H1 (cell line): ENCODE data around the gene MRRF. TPM values are rescaled to one million over a fixed set of nuclear protein-coding genes. Genes with fewer than 3 reads are reported as not detected.

Source experiments
- CTCF ChIA-PET: fragments of 300-600 bp; sonication (Branson Sonifier 250); formaldehyde crosslinking; loops from one replicate; lab custom pipeline; 2021; ENCODE audit not compliant: partially characterized antibody; lab: Charles Lee
- POLR2A ChIA-PET: fragments of 300-600 bp; sonication (Branson Sonifier 250); formaldehyde crosslinking; loops from one replicate; lab custom pipeline; 2021; ENCODE audit warnings: inconsistent platforms; ENCODE audit not compliant: partially characterized antibody; lab: Charles Lee
- DNase-seq, 2 experiments: peaks; one replicate each; pipeline versions ENCODE4 v3.0.0 to v3.0.0-alpha.2; 2010 to 2022; ENCODE audit warnings: low spot score in 2 of 2, low read depth in 1 of 2, mixed read lengths in 1 of 2
- FAIRE-seq: peaks from 2 replicates; lab custom pipeline; 2011; peaks lifted over from hg19 to GRCh38; lab: Jason Lieb, UNC
- H2AFZ ChIP-seq: 2 replicates; pipeline ENCODE4 v1.8.1; 2012; ENCODE audit warnings: low read length, inconsistent platforms
- H2AK5ac ChIP-seq: 2 replicates; pipeline ENCODE4 v1.6.1; 2013; ENCODE audit warnings: low read depth, low read length
- H2BK120ac ChIP-seq: replicated peaks from 2 replicates; pipeline ENCODE3; 2013; ENCODE audit warnings: low read depth, low read length, inconsistent platforms
- H2BK12ac ChIP-seq: 2 replicates; pipeline ENCODE4 v1.6.1; 2013; ENCODE audit warnings: low read depth, low read length
- H2BK15ac ChIP-seq: 2 replicates; pipeline ENCODE4 v1.6.1; 2013; ENCODE audit warnings: low read length
- H2BK20ac ChIP-seq: 2 replicates; pipeline ENCODE4 v1.6.1; 2013; ENCODE audit warnings: low read length
- H2BK5ac ChIP-seq: 2 replicates; pipeline ENCODE4 v1.6.1; 2013; ENCODE audit warnings: low read depth, low read length
- H3K14ac ChIP-seq: 2 replicates; pipeline ENCODE4 v1.6.1; 2013; ENCODE audit warnings: inconsistent platforms; ENCODE audit not compliant: insufficient read length
- H3K18ac ChIP-seq: 2 replicates; pipeline ENCODE4 v1.6.1; 2013; ENCODE audit warnings: low read length; ENCODE audit errors: extremely low read depth
- H3K23ac ChIP-seq: 2 replicates; pipeline ENCODE4 v1.6.1; 2013; ENCODE audit warnings: inconsistent platforms; ENCODE audit not compliant: insufficient read length
- H3K23me2 ChIP-seq: 2 replicates; pipeline ENCODE4 v1.6.1; 2013; ENCODE audit warnings: low read depth, low read length
- H3K27ac ChIP-seq: 2 replicates; pipeline ENCODE4 v1.6.1; 2011; ENCODE audit warnings: low read depth, low read length, inconsistent platforms
- H3K27me3 ChIP-seq, 4 experiments: replicated peaks in 1 of 4; 1 replicate in 1 of 4; 2 replicates in 3 of 4; pipeline versions ENCODE4 v1.6.1 to v1.8.1; 2011 to 2013; ENCODE audit warnings: low read length in 3 of 4, mild to moderate bottlenecking in 3 of 4, inconsistent platforms in 2 of 4, mixed read lengths in 2 of 4, moderate library complexity in 1 of 4; ENCODE audit not compliant: control insufficient read depth in 3 of 4, insufficient read depth in 3 of 4; ENCODE audit errors: extremely low read depth in 1 of 4
- H3K36me3 ChIP-seq, 4 experiments: 2 replicates each; pipeline versions ENCODE4 v1.6.1 to v1.8.1; 2011 to 2013; ENCODE audit warnings: mild to moderate bottlenecking in 4 of 4, low read length in 3 of 4, moderate library complexity in 2 of 4, control low read depth in 1 of 4, inconsistent platforms in 1 of 4; ENCODE audit not compliant: insufficient read depth in 4 of 4, control insufficient read depth in 2 of 4
- H3K4ac ChIP-seq: replicated peaks from 2 replicates; pipeline ENCODE3; 2013; ENCODE audit warnings: low read length, low read depth, mixed read lengths, inconsistent platforms; ENCODE audit not compliant: insufficient read length
- H3K4me1 ChIP-seq, 4 experiments: replicated peaks in 1 of 4; 1 replicate in 1 of 4; 2 replicates in 3 of 4; pipeline versions ENCODE4 v1.6.1 to v1.8.1; 2011 to 2013; ENCODE audit warnings: low read length in 3 of 4, inconsistent platforms in 2 of 4, mixed read lengths in 1 of 4; ENCODE audit not compliant: insufficient read depth in 4 of 4, control insufficient read depth in 3 of 4
- H3K4me2 ChIP-seq, 2 experiments: 2 replicates each; pipeline versions ENCODE4 v1.6.1 to v1.8.1; 2011 to 2013; ENCODE audit warnings: low read depth in 2 of 2, low read length in 2 of 2, control low read depth in 1 of 2, inconsistent platforms in 1 of 2, mild to moderate bottlenecking in 1 of 2; ENCODE audit not compliant: insufficient read depth in 1 of 2
- H3K4me3 ChIP-seq, 4 experiments: fragments of 200-600, 300-600 bp in 1 of 4; sonication (generic), shearing (Covaris generic), sonication (Bioruptor Twin) in 1 of 4; 2 replicates each; pipeline versions ENCODE4 v1.5.1 to v1.8.1; 2011 to 2016; ENCODE audit warnings: low read length in 4 of 4, low read depth in 3 of 4, control low read depth in 2 of 4, inconsistent platforms in 2 of 4, mild to moderate bottlenecking in 2 of 4, mixed read lengths in 1 of 4, moderate library complexity in 1 of 4; ENCODE audit not compliant: insufficient read depth in 2 of 4; ENCODE audit errors: extremely low read depth in 1 of 4
- H3K56ac ChIP-seq: replicated peaks from 2 replicates; pipeline ENCODE3; 2013; ENCODE audit warnings: low read depth, mild to moderate bottlenecking, mixed read lengths, low read length, inconsistent platforms; ENCODE audit not compliant: insufficient read length
- H3K79me1 ChIP-seq: 2 replicates; pipeline ENCODE4 v1.6.1; 2013; ENCODE audit warnings: low read depth, low read length, control low read depth
- H3K79me2 ChIP-seq, 2 experiments: 2 replicates each; pipeline versions ENCODE4 v1.6.1 to v1.8.1; 2012 to 2013; ENCODE audit warnings: low read length in 2 of 2, mild to moderate bottlenecking in 2 of 2, inconsistent platforms in 1 of 2; ENCODE audit not compliant: insufficient read depth in 2 of 2, control insufficient read depth in 1 of 2
- H3K9ac ChIP-seq, 4 experiments: replicated peaks in 1 of 4; 1 replicate in 1 of 4; 2 replicates in 3 of 4; pipeline versions ENCODE4 v1.6.1 to v1.8.1; 2011 to 2013; ENCODE audit warnings: low read depth in 3 of 4, low read length in 3 of 4, control low read depth in 2 of 4, mild to moderate bottlenecking in 2 of 4, moderate library complexity in 2 of 4, inconsistent platforms in 1 of 4; ENCODE audit errors: extremely low read depth in 1 of 4
- H3K9me3 ChIP-seq, 2 experiments: 2 replicates each; pipeline versions ENCODE4 v1.6.1 to v1.8.1; 2012 to 2013; ENCODE audit warnings: mild to moderate bottlenecking in 2 of 2, moderate library complexity in 2 of 2, control low read depth in 1 of 2, inconsistent platforms in 1 of 2, low read depth in 1 of 2, low read length in 1 of 2, mixed read lengths in 1 of 2; ENCODE audit not compliant: insufficient read depth in 2 of 2
- H4K20me1 ChIP-seq, 2 experiments: replicated peaks in 1 of 2; 2 replicates each; pipeline versions ENCODE3 to v1.8.1; 2011 to 2013; ENCODE audit warnings: inconsistent platforms in 2 of 2, low read length in 2 of 2, mild to moderate bottlenecking in 1 of 2; ENCODE audit not compliant: insufficient read depth in 2 of 2, control insufficient read depth in 1 of 2
- H4K5ac ChIP-seq: 2 replicates; pipeline ENCODE4 v1.6.1; 2013; ENCODE audit warnings: low read length, low read depth, mixed read lengths, inconsistent platforms; ENCODE audit not compliant: insufficient read length
- H4K8ac ChIP-seq: 2 replicates; pipeline ENCODE4 v1.8.0; 2013; ENCODE audit warnings: mild to moderate bottlenecking, moderate library complexity, low read length, inconsistent platforms; ENCODE audit not compliant: insufficient read depth; ENCODE audit errors: extremely low read depth
- H4K91ac ChIP-seq: replicated peaks from 2 replicates; pipeline ENCODE3; 2013; ENCODE audit warnings: low read length, mixed read lengths, inconsistent platforms; ENCODE audit not compliant: insufficient read length
- ATF2 ChIP-seq: IDR thresholded peaks from 2 replicates; pipeline ENCODE4 v1.6.1; 2012; ENCODE audit warnings: low read length, inconsistent platforms
- CTBP2 ChIP-seq: IDR thresholded peaks from 2 replicates; pipeline ENCODE4 v1.7.0; 2011; ENCODE audit warnings: borderline replicate concordance, mild to moderate bottlenecking, moderate library complexity, mixed read lengths, low read length; ENCODE audit not compliant: insufficient read depth, insufficient read length
- HDAC6 ChIP-seq: IDR thresholded peaks from one replicate; pipeline ENCODE4 v1.7.1; 2012; ENCODE audit warnings: low read depth, mild to moderate bottlenecking, inconsistent platforms, low read length, moderate library complexity
- JUN ChIP-seq: IDR thresholded peaks from 2 replicates; pipeline ENCODE4 v1.6.1; 2011; ENCODE audit warnings: low read depth, mild to moderate bottlenecking, improper control_type of control experiment, low read length
- KDM1A ChIP-seq: fragments of 200-600, 300-600 bp; sonication (generic); IDR thresholded peaks from 2 replicates; pipeline ENCODE4 v1.7.1; 2016; ENCODE audit warnings: mild to moderate bottlenecking, low read length, borderline replicate concordance
- MAX ChIP-seq: IDR thresholded peaks from 2 replicates; pipeline ENCODE4 v1.6.1; 2012; ENCODE audit warnings: inconsistent platforms
- POLR2A ChIP-seq, 2 experiments: IDR thresholded peaks; 1 replicate in 1 of 2; 2 replicates in 1 of 2; pipeline ENCODE4 v1.6.1; 2011; ENCODE audit warnings: low read depth in 2 of 2, low read length in 2 of 2, mild to moderate bottlenecking in 2 of 2; ENCODE audit errors: control extremely low read depth in 1 of 2
- POU5F1 ChIP-seq: IDR thresholded peaks from 2 replicates; pipeline ENCODE4 v1.6.1; 2011; ENCODE audit warnings: low read depth, mild to moderate bottlenecking, low read length, moderate library complexity
- SAP30 ChIP-seq: fragments of 300-600 bp; sonication (generic); IDR thresholded peaks from 2 replicates; pipeline ENCODE4 v1.7.1; 2012; ENCODE audit warnings: low read length, moderate library complexity, mild to moderate bottlenecking, inconsistent platforms; ENCODE audit not compliant: insufficient read depth, insufficient replicate concordance
- SP2 ChIP-seq: IDR thresholded peaks from 2 replicates; pipeline ENCODE4 v1.6.1; 2012; ENCODE audit warnings: mild to moderate bottlenecking, low read length, inconsistent platforms
- WGBS, 2 experiments: shearing (Covaris generic) in 1 of 2; methylation state at CpG; one replicate each; pipeline versions ENCODE4 v1.1.6 to v1.1.7; 2013 to 2015; ENCODE audit warnings: low lambda C conversion rate in 2 of 2, mixed read lengths in 2 of 2, inconsistent platforms in 1 of 2, low coverage in 1 of 2, missing lambda C conversion rate in 1 of 2; ENCODE audit not compliant: insufficient replicate concordance in 2 of 2, insufficient coverage in 1 of 2, insufficient read length in 1 of 2; ENCODE audit errors: extremely low coverage in 1 of 2, missing lambda C conversion rate in 1 of 2; 5-methylcytosine and 5-hydroxymethylcytosine counted together
- polyA plus RNA-seq, 7 experiments: library from polyadenylated mRNA; depleted of rRNA in 3 of 7; stranded (reverse) in 5 of 7; unstranded in 2 of 7; fragments of >200 nt in 5 of 7; fragments of 200-250 nt in 2 of 7; gene quantifications; 1 replicate in 5 of 7; 2 replicates in 1 of 7; 4 replicates in 1 of 7; pipeline versions ENCODE4 v1.2.1 to v1.2.3, GENCODE V29; 2011 to 2013; ENCODE audit warnings: missing spikeins in 2 of 7, mixed read lengths in 2 of 7
- total RNA-seq: library from RNA; stranded (reverse); fragmentation: NEBNext Ultra II Directional; extraction: Animal tissue kit (Norgen Biotek cat#: 25700); gene quantifications from 2 replicates; pipeline ENCODE4 v1.2.1, GENCODE V29; 2021

The MRRF gene
- total and polyA plus RNA-seq, 2 of the 8 experiments (the other 6 are each of a cell fraction or from before 2014, with no cell fraction given): 29.4 to 47.8 TPM

DNA sequence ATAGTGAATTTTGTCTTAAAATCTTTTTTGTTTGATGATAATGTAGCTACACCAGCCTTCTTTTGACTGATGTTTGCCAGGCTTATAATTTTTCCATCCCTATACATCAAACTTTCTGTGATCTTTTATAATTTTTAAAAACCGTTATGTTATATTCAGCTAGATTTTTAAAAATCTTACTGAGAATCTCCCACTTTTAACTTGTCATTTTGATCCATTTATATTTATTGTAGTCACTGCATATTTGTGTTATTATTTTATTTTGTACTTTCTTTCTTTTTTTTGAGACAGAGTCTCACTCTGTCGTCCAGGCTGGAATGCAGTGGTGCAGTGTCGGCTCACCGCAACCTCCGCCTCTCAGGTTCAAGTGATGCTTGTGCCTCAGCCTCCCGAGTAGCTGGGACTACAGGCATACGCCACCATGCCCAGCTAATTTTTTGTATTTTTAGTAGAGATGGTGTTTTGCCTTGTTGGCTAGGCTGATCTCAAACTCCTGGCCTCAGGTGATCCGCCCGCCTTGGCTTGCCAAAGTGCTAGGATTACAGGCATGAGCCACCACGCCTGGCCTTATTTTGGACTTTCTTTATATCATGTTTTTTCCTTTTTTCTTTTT lies 12.7 kb downstream of the MRRF start:
- H4K8ac ChIP-seq: no peak overlapping the region
- no peak for FAIRE-seq
- H3K56ac ChIP-seq: no peak overlapping the region
- H2AFZ ChIP-seq: no peak overlapping the region
- peaks cover 1 to 2% of the 10 kb centered on the region in 2 experiments for H4K20me1 ChIP-seq
- H2BK12ac ChIP-seq: no peak overlapping the region
- H2AK5ac ChIP-seq: no peak overlapping the region
- no peak for DNase-seq
- no peak overlapping the region for H4K5ac ChIP-seq
- H3K23ac ChIP-seq: no peak overlapping the region
- peaks cover 0 to 6% of the 10 kb centered on the region in 2 experiments; a peak in 1 of 4 replicates for H3K9me3 ChIP-seq
- no peak overlapping the region for H2BK20ac ChIP-seq
- H4K91ac ChIP-seq: no peak overlapping the region
- H3K27ac ChIP-seq: no peak overlapping the region
- H3K79me1 ChIP-seq: 0 out of 2 replicates have a peak, but pooled peaks cover 2% of the 10 kb centered on the region
- H3K18ac ChIP-seq: no peak overlapping the region
- no peak overlapping the region for H3K14ac ChIP-seq
- ChIA-PET CTCF (interaction anchor here (1.1 to 1.5 kb wide), 2 partner anchors 12 to 151 kb away, joined by 3 read pairs; partner anchors contain the start of genes MRRF and RBM18), POLR2A (interaction anchor here (1.0 to 1.3 kb wide), 2 partner anchors 12 to 13 kb away, joined by 3 read pairs; partner anchors contain the start of genes MRRF and RBM18)
- H3K4me3 ChIP-seq: no peak overlapping the region
- H2BK15ac ChIP-seq: no peak overlapping the region
- peaks cover 0 to 19% of the 10 kb centered on the region in 2 experiments; a peak in 2 of 4 replicates for H3K79me2 ChIP-seq
- peaks cover 0 to 15% (median 5%) of the 10 kb centered on the region in 4 experiments; a peak in 5 of 8 replicates for H3K36me3 ChIP-seq
- no peak overlapping the region for H3K4me2 ChIP-seq
- H2BK120ac ChIP-seq: no peak overlapping the region
- H3K4me1 ChIP-seq: peaks cover 0 to 2% (median under 1%) of the 10 kb centered on the region in 4 experiments; a peak in 3 of 7 replicates
- H3K23me2 ChIP-seq: no peaks in the 10 kb centered on the region; the same call in 1 of the 2 replicates
- no peak overlapping the region for H3K9ac ChIP-seq
- no peak overlapping the region for H2BK5ac ChIP-seq
- H3K4ac ChIP-seq: no peak overlapping the region
- WGBS, 2 experiments: 98% methylated on average over 10 of the region's 10 CpGs; no CpG with 5 or more reads in 1 of the 2 experiments
- H3K27me3 ChIP-seq: no peaks in the 10 kb centered on the region
- TF ChIP-seq SP2: no peak
- TF ChIP-seq CTBP2: no peak
- no peak for TF ChIP-seq MAX
- no peak for TF ChIP-seq SAP30
- TF ChIP-seq ATF2: no peak
- no peak for TF ChIP-seq KDM1A
- TF ChIP-seq POLR2A (IDR thresholded peaks at IDR 0.05; ENCODE audit: control extremely low read depth in 1 of 2, low read depth in 2 of 2, low read length in 2 of 2): no peak
- TF ChIP-seq JUN: no peak
- TF ChIP-seq POU5F1: no peak
- no peak for TF ChIP-seq HDAC6
